DND-41 (cell line): ENCODE data around the gene LMBR1L.
A peak's percentile ranks its signal among the peaks of the same experiment; 100 is the strongest.

Experiments used
- ATAC-seq: fragments of 200-7000 bp; cut with Tn5 transposase; 3 replicates; pipeline ENCODE4 v1.9.1; 2021; ENCODE audit warnings: low read depth; ENCODE audit not compliant: insufficient read depth
- DNase-seq: peaks from one replicate; pipeline ENCODE4 v3.0.0-alpha.2; 2020
- H2AFZ ChIP-seq: 2 replicates; pipeline ENCODE4 v1.6.0; 2012; ENCODE audit warnings: low read depth, low read length
- H3K27ac ChIP-seq: 2 replicates; pipeline ENCODE4 v1.5.1; 2012; ENCODE audit warnings: low read length, inconsistent platforms
- H3K27me3 ChIP-seq: fragments of 200-600 bp; sonication (generic); 2 replicates; pipeline ENCODE4 v1.6.0; 2012; ENCODE audit warnings: low read length, mild to moderate bottlenecking, inconsistent platforms; ENCODE audit not compliant: insufficient read depth, poor library complexity
- H3K36me3 ChIP-seq: 2 replicates; pipeline ENCODE4 v1.5.1; 2012; ENCODE audit warnings: low read length, inconsistent platforms; ENCODE audit not compliant: insufficient read depth
- H3K4me1 ChIP-seq: 2 replicates; pipeline ENCODE4 v1.5.1; 2012; ENCODE audit warnings: mild to moderate bottlenecking, low read length; ENCODE audit not compliant: insufficient read depth
- H3K4me2 ChIP-seq: 2 replicates; pipeline ENCODE4 v1.6.0; 2012; ENCODE audit warnings: mild to moderate bottlenecking, moderate library complexity, low read length, inconsistent platforms; ENCODE audit not compliant: insufficient read depth
- H3K4me3 ChIP-seq, 2 experiments: fragments of 200-600 bp in 1 of 2; shearing (Covaris generic) in 1 of 2; 2 replicates each; pipeline ENCODE4 v1.5.1; 2012 to 2016; ENCODE audit warnings: inconsistent platforms in 2 of 2, low read length in 2 of 2, mild to moderate bottlenecking in 2 of 2, low read depth in 1 of 2, moderate library complexity in 1 of 2
- H3K79me2 ChIP-seq: 2 replicates; pipeline ENCODE4 v1.6.0; 2012; ENCODE audit warnings: low read length, inconsistent platforms; ENCODE audit not compliant: insufficient read depth
- H3K9ac ChIP-seq: 2 replicates; pipeline ENCODE4 v1.6.0; 2012; ENCODE audit warnings: low read depth, mild to moderate bottlenecking, inconsistent platforms, low read length, moderate library complexity
- H3K9me3 ChIP-seq: 2 replicates; pipeline ENCODE4 v1.5.1; 2012; ENCODE audit warnings: low read length, moderate library complexity, mild to moderate bottlenecking, inconsistent platforms; ENCODE audit not compliant: insufficient read depth, severe bottlenecking
- H4K20me1 ChIP-seq: 2 replicates; pipeline ENCODE4 v1.6.0; 2012; ENCODE audit warnings: low read length; ENCODE audit not compliant: insufficient read depth
- EZH2 ChIP-seq: IDR thresholded peaks from 3 replicates; pipeline ENCODE4 v1.6.1; 2012; ENCODE audit warnings: borderline replicate concordance, low read depth, mild to moderate bottlenecking, moderate library complexity, low read length, inconsistent platforms; ENCODE audit not compliant: severe bottlenecking
- TF ChIP-seq, protein P1 (sequence below): IDR thresholded peaks from 2 replicates; pipeline ENCODE4 v1.5.1; 2012; ENCODE audit warnings: borderline replicate concordance, low read length, moderate library complexity, mild to moderate bottlenecking; ENCODE audit not compliant: poor library complexity, severe bottlenecking; ENCODE audit errors: extremely low read depth

Gene LMBR1L

DNA sequence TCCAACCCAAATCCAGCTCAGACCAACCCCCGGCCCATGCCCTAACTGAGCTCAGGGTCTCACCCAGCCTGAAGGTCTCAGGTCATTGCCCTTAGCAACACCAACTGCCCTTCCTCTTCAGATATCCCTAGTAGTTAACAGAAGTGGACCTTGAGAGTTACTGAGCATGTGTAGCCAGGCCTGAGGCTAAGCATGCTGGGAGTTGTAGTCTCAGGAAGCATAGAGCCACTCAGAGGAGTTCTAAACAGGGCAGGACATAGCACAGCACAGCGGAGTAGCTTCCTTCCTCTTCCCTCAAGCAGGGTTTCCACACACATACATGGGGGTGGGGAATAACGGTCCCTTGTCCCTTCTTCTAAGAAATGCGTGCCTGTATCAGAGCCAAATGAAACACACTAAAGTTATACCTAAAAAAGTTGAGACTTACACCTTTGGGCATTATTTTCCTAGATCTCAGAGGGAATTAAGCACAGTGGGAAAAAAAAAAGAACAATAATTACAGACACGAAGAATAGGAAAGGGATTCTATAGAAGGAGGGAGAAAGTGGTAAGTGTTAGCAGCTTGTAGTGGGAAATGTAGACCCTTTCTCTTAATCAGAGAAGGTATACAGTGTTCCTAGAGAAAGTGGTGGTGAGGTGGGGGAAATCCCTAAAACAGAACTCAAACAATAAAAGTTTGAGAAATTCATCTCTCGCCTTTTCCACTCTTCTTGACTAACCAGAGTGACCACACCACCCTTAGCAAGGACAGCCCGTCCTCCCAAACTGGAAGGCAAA is 54.5 kb downstream of the LMBR1L start:
- peaks cover 83% of the 10 kb centered on the region for H3K36me3 ChIP-seq
- peak overlapping the region; percentile 99 for H3K4me2 ChIP-seq
- peak overlapping the region; percentile 45 for H3K27ac ChIP-seq
- H3K4me1 ChIP-seq = peaks cover 53% of the 10 kb centered on the region
- H2AFZ ChIP-seq = no peak overlapping the region
- H4K20me1 ChIP-seq = peaks cover 83% of the 10 kb centered on the region
- TF ChIP-seq EZH2 = no peak
- TF ChIP-seq, protein P1, sequence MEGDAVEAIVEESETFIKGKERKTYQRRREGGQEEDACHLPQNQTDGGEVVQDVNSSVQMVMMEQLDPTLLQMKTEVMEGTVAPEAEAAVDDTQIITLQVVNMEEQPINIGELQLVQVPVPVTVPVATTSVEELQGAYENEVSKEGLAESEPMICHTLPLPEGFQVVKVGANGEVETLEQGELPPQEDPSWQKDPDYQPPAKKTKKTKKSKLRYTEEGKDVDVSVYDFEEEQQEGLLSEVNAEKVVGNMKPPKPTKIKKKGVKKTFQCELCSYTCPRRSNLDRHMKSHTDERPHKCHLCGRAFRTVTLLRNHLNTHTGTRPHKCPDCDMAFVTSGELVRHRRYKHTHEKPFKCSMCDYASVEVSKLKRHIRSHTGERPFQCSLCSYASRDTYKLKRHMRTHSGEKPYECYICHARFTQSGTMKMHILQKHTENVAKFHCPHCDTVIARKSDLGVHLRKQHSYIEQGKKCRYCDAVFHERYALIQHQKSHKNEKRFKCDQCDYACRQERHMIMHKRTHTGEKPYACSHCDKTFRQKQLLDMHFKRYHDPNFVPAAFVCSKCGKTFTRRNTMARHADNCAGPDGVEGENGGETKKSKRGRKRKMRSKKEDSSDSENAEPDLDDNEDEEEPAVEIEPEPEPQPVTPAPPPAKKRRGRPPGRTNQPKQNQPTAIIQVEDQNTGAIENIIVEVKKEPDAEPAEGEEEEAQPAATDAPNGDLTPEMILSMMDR = no peak
- H3K27me3 ChIP-seq = no peaks in the 10 kb centered on the region
- peaks cover 99% of the 10 kb centered on the region for H3K79me2 ChIP-seq
- H3K9ac ChIP-seq = peak overlapping the region; percentile 99
- ATAC-seq (peak; percentile 78), DNase-seq (peak; percentile 70)
- no peaks in the 10 kb centered on the region for H3K9me3 ChIP-seq
- peak overlapping the region in 1 of 2 experiments; percentile 84; a peak in 3 of 4 replicates for H3K4me3 ChIP-seq

DNA sequence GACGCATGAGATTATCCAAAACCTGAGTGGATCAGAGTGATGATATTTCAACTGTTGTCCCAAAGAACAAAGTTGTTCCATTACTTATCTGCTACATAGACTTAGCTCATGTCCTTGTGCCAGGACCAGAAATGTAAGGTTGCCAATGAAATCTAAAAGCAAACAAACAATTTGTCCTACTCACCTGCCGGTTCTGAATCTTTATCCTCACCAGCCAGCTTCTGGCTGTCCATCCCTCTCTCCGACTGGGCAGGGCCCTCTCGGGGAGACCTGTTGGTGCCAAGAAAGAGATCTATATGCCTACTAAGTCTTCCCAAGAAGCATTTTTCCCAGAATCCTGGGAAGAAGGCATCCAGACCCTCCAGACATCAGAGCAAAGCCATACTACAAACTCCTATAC is 55.6 kb downstream of the LMBR1L start:
- Histone ChIP-seq H3K27ac (no peak overlapping the region), H4K20me1 (peaks cover 94% of the 10 kb centered on the region), H3K36me3 (peaks cover 94% of the 10 kb centered on the region), H3K79me2 (peaks cover 96% of the 10 kb centered on the region), H3K4me3 (peak overlapping the region in 1 of 2 experiments; percentile 84; a peak in 1 of 4 replicates), H3K27me3 (no peaks in the 10 kb centered on the region), H3K9me3 (no peaks in the 10 kb centered on the region), H3K9ac (no peak overlapping the region; the same call in 1 of the 2 replicates), H3K4me1 (peaks cover 51% of the 10 kb centered on the region), H2AFZ (no peak overlapping the region), H3K4me2 (peak overlapping the region; percentile 99; the same call in 1 of the 2 replicates)
- DNase-seq = no peak
- ATAC-seq = no peak
- TF ChIP-seq, protein P1 = no peak
- TF ChIP-seq EZH2 = no peak

DNA sequence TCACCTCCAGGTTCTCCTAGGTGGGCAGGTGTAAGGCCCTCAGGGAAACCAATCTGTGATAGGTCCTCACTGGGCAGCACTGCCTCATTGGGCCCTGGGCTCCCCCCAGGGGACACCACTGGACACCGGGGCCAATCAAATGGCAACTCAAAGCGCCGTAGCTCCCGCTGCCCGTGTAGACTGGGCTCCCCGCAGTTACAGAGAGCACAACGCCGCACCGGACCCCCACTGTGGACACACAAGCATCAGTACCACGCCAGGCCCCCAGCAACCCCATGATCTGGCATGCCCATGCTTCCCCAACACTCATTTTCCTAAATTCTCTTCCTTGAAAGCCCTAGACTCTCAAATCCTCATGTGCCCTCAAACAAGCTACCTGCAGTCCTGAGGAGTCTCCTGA is 56.1 kb downstream of the LMBR1L start:
- peaks cover 51% of the 10 kb centered on the region for H3K4me1 ChIP-seq
- no peak overlapping the region for H3K9ac ChIP-seq
- H4K20me1 ChIP-seq = peaks cover 100% of the 10 kb centered on the region
- H3K4me3 ChIP-seq = no peak overlapping the region
- no peak overlapping the region for H3K27ac ChIP-seq
- H3K36me3 ChIP-seq = peaks cover 98% of the 10 kb centered on the region
- H3K27me3 ChIP-seq = no peaks in the 10 kb centered on the region
- H2AFZ ChIP-seq = no peak overlapping the region
- ATAC-seq (no peak), DNase-seq (no peak)
- H3K79me2 ChIP-seq = peaks cover 91% of the 10 kb centered on the region
- no peak for TF ChIP-seq EZH2
- H3K9me3 ChIP-seq = no peaks in the 10 kb centered on the region
- peak overlapping the region; percentile 99 for H3K4me2 ChIP-seq

DNA sequence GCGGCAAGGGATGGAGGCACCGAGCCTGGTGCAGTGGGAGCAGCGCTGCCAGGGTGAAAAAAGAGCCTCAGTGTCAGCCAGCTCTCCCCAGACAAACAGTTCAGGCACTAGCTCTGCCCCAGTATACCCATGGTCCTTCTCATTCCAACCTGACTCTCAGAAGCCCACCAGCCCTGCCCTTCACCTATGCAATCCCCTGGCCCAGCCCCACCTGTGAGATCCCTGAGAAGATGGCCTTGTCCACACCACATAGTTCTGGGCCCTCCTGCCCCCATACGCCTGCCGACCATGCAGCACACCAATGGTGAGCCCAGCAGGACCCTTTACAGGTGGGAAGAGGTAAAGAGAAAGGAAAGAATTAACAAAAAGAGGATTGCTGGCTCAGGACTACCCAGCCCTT is 56.6 kb downstream of the LMBR1L start:
- H3K36me3 ChIP-seq = peaks cover 98% of the 10 kb centered on the region
- H2AFZ ChIP-seq = no peak overlapping the region
- H3K79me2 ChIP-seq = peaks cover 87% of the 10 kb centered on the region
- no peak overlapping the region for H3K9ac ChIP-seq
- peaks cover 49% of the 10 kb centered on the region for H3K4me1 ChIP-seq
- H3K9me3 ChIP-seq = no peaks in the 10 kb centered on the region
- no peaks in the 10 kb centered on the region for H3K27me3 ChIP-seq
- no peak overlapping the region for H3K4me2 ChIP-seq
- H4K20me1 ChIP-seq = peaks cover 100% of the 10 kb centered on the region
- ATAC-seq = no peak
- H3K4me3 ChIP-seq = no peak overlapping the region
- no peak for DNase-seq
- TF ChIP-seq, protein P1 = no peak
- TF ChIP-seq EZH2 = no peak
- no peak overlapping the region for H3K27ac ChIP-seq
